Stimulated activated CD4-positive, alpha-beta T cell treated with anti-CD3 and anti-CD28 coated beads, Interleukin-1b, Interleukin-23, amount 100 ng/mL, for 4 hours (primary cell): ENCODE data around the gene TNKS2.

Source experiments
- DNase-seq, 2 donors: peaks; one replicate each; pipeline ENCODE4 v3.0.0-alpha.2; 2020; ENCODE audit warnings: low read depth in 2 of 2

Gene TNKS2

GRCh38 chr10:91908337-91909116, 110.3 kb downstream of the TNKS2 start:
- peak; percentile 54 to 59 for DNase-seq

DNA sequence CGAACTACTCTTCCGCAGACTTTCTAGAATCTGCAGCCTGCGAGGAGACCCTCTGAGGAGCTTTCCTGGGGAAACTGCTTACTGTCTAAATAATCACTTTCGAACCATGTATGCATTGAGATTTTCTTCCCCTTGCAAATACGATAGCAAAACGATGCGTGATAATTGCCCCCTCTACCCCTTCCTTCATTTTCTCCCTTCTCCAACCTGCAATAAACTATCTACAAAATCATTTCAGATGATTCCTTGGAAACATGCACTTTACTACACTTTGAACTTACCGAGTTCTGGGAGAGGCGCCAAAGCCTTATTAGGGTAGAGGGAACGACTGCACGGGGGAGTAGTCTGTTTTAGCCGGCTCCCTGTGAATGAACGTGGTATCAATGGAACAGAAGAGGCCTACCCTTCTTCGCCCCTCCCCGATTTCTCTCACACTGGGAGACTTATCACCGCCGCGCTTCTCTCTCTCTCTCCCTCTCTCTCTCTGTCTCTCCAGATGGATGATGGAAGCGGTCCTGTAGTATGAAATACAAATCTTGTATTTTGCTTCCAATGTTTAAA, 111.0 kb downstream of the TNKS2 start, which contains the start of gene FGFBP3:
FGFBP3 (minus strand) TSS at position 370 of the 561 bp plus-strand sequence. CDS start 517 bp downstream, outside the sequence.
- peak in 1 of 2 donors; percentile 7 for DNase-seq

DNA sequence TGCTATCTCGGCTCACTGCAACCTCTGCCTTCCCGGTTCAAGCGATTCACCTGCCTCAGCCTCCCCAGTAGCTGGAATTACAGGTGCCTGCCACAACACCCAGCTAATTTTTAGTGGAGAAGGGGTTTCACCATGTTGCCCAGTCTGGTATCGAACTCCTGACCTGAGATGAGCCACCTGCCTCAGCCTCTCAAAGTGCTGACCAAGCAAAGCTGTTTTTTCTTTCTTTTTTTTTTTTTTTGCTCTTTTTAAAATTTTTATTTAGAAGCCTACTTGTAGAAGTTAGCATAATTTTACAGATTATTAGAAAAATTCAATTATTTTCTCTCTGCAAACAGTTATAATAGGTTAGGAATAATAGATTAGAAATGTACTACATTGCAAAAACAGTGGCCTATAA, 112.2 kb downstream of the TNKS2 start:
- no peak for DNase-seq
